ENCODE results near the gene CLUH.

GRCh38 chr17:2734939-2735338 is 23.4 kb upstream of the CLUH start:
- TF ChIP-seq, protein P1, sequence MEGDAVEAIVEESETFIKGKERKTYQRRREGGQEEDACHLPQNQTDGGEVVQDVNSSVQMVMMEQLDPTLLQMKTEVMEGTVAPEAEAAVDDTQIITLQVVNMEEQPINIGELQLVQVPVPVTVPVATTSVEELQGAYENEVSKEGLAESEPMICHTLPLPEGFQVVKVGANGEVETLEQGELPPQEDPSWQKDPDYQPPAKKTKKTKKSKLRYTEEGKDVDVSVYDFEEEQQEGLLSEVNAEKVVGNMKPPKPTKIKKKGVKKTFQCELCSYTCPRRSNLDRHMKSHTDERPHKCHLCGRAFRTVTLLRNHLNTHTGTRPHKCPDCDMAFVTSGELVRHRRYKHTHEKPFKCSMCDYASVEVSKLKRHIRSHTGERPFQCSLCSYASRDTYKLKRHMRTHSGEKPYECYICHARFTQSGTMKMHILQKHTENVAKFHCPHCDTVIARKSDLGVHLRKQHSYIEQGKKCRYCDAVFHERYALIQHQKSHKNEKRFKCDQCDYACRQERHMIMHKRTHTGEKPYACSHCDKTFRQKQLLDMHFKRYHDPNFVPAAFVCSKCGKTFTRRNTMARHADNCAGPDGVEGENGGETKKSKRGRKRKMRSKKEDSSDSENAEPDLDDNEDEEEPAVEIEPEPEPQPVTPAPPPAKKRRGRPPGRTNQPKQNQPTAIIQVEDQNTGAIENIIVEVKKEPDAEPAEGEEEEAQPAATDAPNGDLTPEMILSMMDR (IDR thresholded peaks at IDR 0.05): no peak
- TF ChIP-seq YY1 (IDR thresholded peaks at IDR 0.05; ENCODE audit: low read depth) (no peak), GABPA (IDR thresholded peaks at IDR 0.05; ENCODE audit: low read depth) (no peak), RCOR1 (IDR thresholded peaks at IDR 0.05; ENCODE audit: low read length) (no peak), ZBTB33 (IDR thresholded peaks at IDR 0.05; ENCODE audit: borderline replicate concordance, low read depth) (no peak), GATA2 (CRISPR knock-in tag; IDR thresholded peaks at IDR 0.05) (no peak), SMC3 (IDR thresholded peaks at IDR 0.05; ENCODE audit: low read depth, low read length) (no peak), PBX3 (IDR thresholded peaks at IDR 0.05) (no peak)
- TF ChIP-seq, protein P2, sequence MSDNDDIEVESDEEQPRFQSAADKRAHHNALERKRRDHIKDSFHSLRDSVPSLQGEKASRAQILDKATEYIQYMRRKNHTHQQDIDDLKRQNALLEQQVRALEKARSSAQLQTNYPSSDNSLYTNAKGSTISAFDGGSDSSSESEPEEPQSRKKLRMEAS (IDR thresholded peaks at IDR 0.05; ENCODE audit: low read depth): no peak

Measured in SK-N-SH (cell line).